Stimulated activated CD8-positive, alpha-beta memory T cell treated with anti-CD3 and anti-CD28 coated beads, Interleukin-7, amount 100 ng/mL, for 48 hours (primary cell): ENCODE results near the gene PSD2.

ENCODE experiments used
- DNase-seq, 2 donors: peaks; one replicate each; pipeline ENCODE4 v3.0.0-alpha.2; 2020; ENCODE audit warnings: low read depth in 1 of 2; ENCODE audit errors: extremely low read depth in 1 of 2

PSD2 gene

DNA sequence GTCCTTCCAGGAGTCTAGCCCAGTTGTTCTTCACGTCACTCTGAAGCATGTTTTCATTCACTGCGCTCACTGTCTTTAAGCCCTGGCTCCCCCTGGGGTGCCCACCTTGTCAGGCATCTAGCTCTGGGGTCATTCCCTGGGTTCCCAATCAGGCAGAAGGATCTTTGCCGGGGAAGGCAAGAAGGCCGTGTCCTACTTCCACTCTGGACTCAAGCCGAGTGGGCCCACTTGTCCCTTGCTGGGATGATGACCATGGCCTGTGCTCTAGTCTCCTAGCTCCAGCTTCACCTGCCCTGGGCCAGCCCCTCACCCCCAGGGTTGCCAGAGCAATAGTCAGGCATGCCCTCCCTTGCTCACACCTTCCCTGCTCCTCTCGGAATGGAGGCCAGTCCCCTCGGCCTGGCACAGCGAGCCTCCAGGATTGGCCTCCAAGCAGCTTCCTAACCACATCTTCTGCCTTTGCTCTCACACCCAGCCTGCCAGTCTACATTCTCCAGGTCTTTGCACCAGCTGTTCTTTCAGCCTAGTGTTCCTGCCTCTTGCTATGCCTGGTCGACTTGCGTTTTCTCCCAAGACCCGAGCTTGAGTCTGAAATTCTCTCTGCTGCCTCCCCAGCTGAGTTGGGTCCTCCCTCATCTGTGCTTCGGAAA, 32.2 kb upstream of the PSD2 start:
- DNase-seq, result no peak

DNA sequence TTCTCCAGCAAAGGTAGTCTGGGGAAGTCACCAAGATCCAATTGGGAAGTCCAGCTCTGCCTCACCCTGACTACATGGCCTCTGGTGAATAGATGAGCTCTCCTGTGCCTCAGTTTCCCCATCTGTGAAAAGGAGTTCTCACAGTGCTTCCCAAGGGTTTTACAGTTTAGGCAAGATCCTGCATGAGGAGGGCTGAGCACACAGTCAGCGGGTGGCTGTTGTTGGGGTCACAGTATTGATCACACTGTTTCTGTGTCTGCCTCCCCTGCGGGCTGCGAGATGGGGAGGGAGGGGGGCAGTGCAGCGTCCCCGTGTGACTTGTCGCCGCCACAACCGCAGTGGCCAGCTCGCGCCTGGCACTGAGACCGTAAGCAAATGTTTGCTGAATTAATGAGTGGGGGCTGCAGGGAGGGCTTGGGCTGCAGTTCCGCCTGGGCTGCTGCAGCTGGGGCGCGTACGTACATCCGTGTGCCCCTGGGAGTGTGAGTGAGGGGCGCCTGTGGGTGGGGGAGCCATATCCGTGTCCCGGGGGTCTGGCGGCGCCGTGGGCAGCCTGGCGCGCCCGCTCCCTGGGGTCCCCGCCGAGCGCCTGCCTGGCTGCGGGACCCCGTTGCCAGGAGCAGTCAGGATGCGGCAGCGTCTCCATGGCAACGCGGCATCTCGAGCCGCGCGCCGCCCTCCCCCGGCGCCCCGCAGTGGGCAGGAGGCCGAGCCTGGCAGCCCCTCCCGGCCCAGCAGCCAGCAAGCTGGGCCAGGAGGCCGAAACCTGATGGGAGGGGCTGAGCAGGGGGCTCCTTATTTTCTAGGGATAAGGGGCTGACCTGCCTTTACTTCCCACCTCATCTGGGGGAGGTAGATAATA, 31.4 kb upstream of the PSD2 start:
- DNase-seq, result no peak

- no peak for DNase-seq
These were observed 30.7 kb upstream of the PSD2 start for GRCh38 chr5:139764886-139765408.

GRCh38 chr5:139765409-139766217, 30.0 kb upstream of the PSD2 start:
- DNase-seq, result no peak

DNA sequence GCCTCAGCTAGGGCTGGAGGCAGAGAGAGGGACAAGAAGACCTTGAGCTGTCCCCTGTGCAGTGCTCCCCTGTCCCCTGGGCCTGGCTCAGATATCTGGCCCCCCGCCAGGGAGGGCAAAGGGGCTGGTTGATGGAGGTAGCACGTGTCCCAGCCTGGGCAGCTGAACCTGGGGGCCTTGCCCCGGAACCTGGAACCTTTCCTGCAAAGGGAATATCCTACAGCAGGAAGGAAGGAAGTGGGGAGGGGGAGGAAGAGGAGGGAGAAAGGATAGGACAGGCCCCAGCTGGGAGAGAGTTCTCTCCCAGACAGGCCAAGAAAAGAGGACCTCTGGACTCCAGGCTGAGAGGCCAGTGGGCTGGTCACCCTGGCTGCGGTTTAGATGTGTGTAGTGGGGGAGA, 27.6 kb upstream of the PSD2 start:
- DNase-seq, result no peak

DNA sequence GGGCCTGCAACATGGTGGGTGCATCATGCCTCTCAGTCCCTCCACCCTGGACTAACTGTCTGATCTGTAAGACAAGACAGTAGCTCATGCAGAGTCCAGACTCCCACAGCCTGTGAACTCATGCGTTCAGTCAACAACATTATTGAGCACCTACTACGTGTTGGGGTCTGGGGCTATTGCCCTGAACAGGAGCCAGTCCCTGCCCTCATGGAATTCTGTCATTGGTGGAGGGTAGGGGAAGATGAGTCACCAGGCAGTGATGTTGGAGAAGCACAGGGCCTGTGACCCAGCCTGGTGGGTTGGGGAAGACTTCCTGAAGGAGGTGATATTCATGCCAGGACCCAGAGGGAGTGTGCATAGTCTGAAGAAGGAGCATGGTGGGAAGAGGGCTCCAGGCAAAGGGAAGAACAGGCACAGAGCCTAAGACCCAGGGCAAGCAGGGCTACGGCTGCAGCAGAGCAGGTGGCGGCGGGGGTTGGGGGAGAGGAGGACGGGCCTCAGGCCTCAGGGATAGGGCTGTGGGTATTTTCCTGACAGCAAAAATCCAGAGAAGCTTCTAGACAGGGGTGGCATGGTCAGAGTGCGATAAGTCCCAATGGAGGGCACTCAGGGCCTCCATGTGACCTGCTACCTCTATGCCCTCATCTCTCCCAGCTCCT, 26.7 kb upstream of the PSD2 start:
- DNase-seq, result no peak

DNA sequence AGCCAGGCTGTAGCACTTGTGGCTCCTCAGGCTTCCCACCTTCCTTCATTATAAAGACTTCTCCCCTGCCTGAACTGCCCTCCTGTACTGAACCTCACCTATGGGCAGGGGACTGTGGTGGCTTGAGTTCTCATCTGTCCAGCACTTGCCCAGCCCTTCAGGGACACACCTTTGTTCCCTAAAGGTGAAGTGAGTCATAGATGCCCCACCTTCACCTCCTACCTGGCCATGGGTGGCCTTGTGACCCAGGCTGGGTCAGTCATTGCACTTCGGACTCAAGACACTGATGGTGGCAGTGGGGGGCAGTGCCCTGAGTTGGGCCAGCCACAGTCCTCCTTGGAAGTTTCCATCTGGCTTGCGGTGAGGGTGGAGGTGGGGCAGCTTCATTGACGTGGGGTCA, 26.1 kb upstream of the PSD2 start:
- no peak for DNase-seq

DNA sequence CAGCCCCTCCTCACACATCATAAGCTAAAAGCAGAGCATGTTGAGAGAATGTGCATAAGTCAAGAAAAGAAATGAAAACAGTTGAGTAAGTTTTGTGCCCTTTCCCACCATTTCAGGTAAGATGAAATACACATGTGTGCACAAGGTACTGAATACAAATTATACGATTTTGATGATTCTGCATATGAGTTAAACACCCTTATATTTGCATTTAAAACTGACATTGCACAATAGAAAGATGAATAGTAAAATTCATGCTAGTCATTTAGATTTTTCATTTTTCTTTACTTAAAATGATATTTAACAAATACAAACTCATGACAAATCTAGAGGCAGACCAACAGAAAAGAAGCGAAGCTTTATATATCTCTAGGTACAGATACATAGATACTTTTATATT, 24.9 kb upstream of the PSD2 start:
- DNase-seq, result no peak

GRCh38 chr5:139772089-139772791, 23.4 kb upstream of the PSD2 start:
- DNase-seq, result no peak

GRCh38 chr5:139772927-139773690, 22.5 kb upstream of the PSD2 start:
- DNase-seq, result no peak

DNA sequence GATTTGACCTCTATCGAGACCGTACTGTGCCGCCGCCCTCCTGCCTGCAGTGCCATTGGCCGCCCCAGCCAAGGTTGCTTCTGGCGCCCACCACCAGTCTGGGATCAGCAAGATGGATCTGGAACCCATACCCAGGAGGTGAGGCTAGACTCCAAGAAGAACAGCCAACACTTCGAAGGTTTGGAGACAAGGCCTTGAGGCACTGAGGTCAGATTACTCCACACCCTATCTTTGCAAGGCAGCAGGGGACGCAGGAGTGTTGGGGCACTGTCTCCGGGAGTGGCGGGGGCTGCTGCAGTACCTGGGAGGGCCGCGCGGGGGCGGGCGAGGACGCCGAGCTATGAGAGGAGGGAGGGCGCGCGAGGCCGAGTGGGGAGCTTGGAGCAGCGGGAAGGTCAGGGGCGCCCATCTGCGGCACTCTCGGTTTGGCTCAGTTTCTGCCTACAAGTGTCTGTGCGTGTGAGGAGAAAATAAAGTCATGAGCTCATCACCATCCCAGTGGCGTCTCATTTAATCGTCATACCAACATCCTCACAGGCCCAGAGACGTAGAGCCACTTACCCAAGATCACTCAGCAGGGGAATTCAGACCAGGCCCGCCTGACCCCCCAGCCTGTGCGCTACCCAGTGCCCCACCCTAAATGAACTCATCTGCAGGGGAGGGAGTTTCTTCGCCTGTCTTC, 20.5 kb upstream of the PSD2 start:
- peak; percentile 60 to 70 for DNase-seq

DNA sequence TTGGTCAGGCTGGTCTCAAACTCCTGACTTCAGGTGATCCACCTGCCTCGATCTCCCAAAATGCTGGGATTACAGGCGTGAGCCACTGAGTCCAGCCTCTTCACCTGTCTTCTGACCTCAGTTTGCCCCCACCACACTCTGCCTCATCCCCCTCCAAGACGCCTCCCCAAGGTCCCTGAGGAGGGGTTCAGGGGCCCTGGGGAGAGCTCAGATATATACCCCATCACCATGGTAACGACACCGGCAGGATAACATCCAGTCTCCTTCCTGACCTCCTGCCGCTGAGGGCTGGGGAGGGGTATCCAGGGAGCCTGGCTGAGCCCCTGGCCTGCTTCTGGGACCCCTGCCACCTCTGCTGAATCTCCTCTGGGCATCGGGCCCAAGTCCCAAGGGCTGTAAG, 19.7 kb upstream of the PSD2 start:
- DNase-seq, result no peak

GRCh38 chr5:139776861-139777260, 18.7 kb upstream of the PSD2 start:
- no peak for DNase-seq

- no peak for DNase-seq
These were observed 12.1 kb upstream of the PSD2 start for GRCh38 chr5:139783436-139783965.

- DNase-seq, result no peak
These were observed 11.1 kb upstream of the PSD2 start for GRCh38 chr5:139784488-139784887.

DNA sequence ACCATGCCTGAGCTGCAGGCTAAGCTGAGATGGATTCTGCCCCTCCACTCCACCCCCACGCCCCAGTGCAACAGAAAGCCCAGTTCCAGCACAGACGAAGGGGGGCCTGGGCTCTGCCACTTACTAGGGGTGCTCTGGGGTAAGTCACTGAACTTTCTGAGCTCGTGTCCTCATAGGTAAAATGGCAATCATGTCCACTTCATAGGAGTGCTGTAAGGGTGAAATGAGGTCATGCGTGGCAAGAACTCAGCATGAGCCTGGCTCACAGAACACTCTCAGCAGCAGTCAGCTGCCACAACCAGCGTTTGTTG, 8.4 kb upstream of the PSD2 start:
- DNase-seq, result no peak

DNA sequence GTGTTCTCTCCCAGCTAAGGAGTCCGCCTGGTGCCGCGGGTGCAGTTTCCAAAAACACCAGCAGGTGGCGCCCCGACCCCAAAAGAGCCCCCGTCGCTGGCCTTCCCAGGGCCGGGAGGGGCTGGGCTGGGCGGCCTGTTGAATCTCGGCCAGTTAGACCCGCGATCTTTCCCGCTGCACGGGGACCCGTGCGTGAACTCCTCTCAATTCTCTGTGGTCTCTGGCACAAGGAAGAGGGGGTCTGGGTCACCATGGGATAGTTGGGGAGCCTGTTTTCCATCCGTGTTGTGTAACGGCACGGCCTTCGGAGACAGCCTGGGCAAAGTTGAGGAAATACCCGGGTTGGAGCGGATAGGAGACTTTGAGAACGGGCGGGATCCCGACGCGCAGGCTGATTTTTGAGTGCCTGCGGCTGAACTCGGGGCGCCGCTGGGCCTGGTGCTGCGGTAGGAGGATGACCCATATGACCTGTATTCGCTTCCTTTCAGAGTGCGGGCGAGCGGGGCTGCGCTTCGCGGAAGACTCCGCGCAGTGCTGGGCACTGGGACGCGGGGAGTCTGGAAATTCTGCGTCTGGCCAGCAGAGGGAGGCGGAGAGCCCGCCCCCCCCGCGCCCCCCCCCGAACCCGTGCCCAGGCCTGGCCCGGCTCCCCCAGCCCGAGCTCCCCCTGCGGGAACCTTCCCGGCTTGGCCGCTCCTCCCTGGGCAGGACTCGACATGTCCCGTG, 7.9 kb upstream of the PSD2 start:
- peak; percentile 63 to 67 for DNase-seq

- DNase-seq, result no peak
These were observed 7.2 kb upstream of the PSD2 start for GRCh38 chr5:139788294-139788910.
